ENCODE results near the gene PLEKHG5.

DNA sequence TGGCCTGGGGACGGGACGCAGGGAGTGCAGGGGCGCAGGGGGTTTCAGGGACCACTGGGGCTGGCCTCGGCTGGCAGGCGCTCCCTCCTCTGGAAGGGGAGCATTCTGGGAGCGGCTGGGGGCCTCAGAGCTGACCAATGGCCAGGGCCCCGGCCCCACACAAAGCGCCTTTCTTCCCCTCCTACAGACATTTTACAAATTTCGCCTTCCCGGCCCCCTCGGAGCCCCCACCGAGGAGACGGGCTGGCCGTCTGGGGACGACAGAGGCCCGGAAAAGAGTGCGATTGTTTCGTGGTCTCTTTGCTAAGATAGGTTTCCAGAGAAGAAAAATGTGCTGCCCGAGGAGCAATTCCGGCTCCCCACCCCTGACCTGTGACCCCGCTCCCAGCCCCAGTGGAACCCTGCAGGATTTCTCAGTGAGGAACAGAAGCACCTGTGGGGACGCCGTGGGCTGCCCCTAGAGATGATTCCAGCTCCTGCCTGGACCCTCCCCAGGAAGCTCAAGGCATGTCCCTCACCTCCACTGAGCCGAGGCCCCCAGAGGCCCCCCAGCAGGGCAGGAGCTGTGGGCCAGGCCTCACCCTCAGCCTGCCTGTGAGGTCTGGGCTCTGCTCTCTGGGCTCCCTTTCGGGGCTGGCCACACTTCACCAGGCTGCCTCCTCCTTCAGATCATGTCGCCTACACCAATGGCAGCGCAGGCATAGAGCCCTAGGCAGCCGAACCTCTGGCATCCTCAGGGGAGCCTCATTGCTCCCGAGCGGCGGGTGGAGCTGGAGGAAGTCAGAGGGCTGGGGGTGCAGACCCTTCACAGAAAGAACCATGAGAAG, 15.0 kb upstream of the PLEKHG5 start:
- TF ChIP-seq POLR2A (IDR thresholded peaks at IDR 0.05) (no peak), CTCF (IDR thresholded peaks at IDR 0.05) (no peak)

Data from esophagus squamous epithelium (tissue), 4 donors.